ENCODE measurements around the gene CHMP3. TPM values are rescaled to one million over a fixed set of nuclear protein-coding genes. Genes with fewer than 3 reads are reported as not detected.
A peak's percentile ranks its signal among the peaks of the same experiment; 100 is the strongest.

CHMP3 gene
- 10 to 100 TPM; 20.5 to 29.3 TPM for total RNA-seq
- 39.0 TPM for polyA plus RNA-seq (2013, experiment 1 of 2)
- polyA plus RNA-seq (2013, experiment 2 of 2) = 37.2 TPM
- long read RNA-seq, experiment 1, partial matches to known transcripts = 0 of 7 reads
- long read RNA-seq, experiment 1, other reads (novel, unspliced or antisense) = 5 of 7 reads
- long read RNA-seq, experiment 2, transcript CHMP3-201 (6 exons, 3,171 nt) = major isoform, 19 of 27 reads
- long read RNA-seq, experiment 2, partial matches to known transcripts = 1 of 27 reads
- long read RNA-seq, experiment 2, other reads (novel, unspliced or antisense) = 4 of 27 reads
- long read RNA-seq, experiment 3, transcript CHMP3-201 (6 exons, 3,171 nt) = major isoform, 31 of 38 reads
- long read RNA-seq, experiment 3, partial matches to known transcripts = 2 of 38 reads
- long read RNA-seq, experiment 3, other reads (novel, unspliced or antisense) = 3 of 38 reads
- long read RNA-seq, experiment 4, transcript CHMP3-201 (6 exons, 3,171 nt) = major isoform, 72 of 84 reads
- long read RNA-seq, experiment 4, transcript CHMP3-203 (5 exons, 1,099 nt) = minor isoform, 7 of 84 reads
- long read RNA-seq, experiment 4, partial matches to known transcripts = 1 of 84 reads
- long read RNA-seq, experiment 4, other reads (novel, unspliced or antisense) = 3 of 84 reads

GRCh38 chr2:86562922-86563649 lies at the start of gene CHMP3:
Gene CHMP3, minus strand, starts transcription at chr2:86563443. Its CDS starts 95 bp downstream, at chr2:86563348.
- peaks cover 8% of the 10 kb centered on the region for H3K4me1 Mint-ChIP-seq

GRCh38 chr2:86610871-86611270 lies 47.6 kb upstream of the CHMP3 start:
- Histone ChIP-seq H3K36me3 (ENCODE audit: control insufficient read depth, insufficient read depth, low read length) (peaks cover 52% of the 10 kb centered on the region), H3K9me3 (ENCODE audit: control insufficient read depth, low read length) (no peaks in the 10 kb centered on the region), H3K4me3 (ENCODE audit: low read length) (no peak overlapping the region), H3K27ac (ENCODE audit: low read depth, low read length) (no peak overlapping the region), H3K9ac (ENCODE audit: extremely low read depth, low read length, poor library complexity, severe bottlenecking) (no peak overlapping the region), H3K4me1 (ENCODE audit: control insufficient read depth, insufficient read depth, low read length) (no peaks in the 10 kb centered on the region), H3K27me3 (ENCODE audit: control insufficient read depth, insufficient read depth, low read length, poor library complexity, severe bottlenecking) (no peaks in the 10 kb centered on the region)
- 100% methylated on average over 1 of the region's 1 CpG; no CpG with 5 or more reads in 1 of the 2 experiments for WGBS, 2 experiments (ENCODE audit: insufficient coverage in 1 of 2, insufficient read length in 1 of 2)
- Mint-ChIP-seq H3K9me3 (no peaks in the 10 kb centered on the region), H3K36me3 (ENCODE audit: low read depth) (peaks cover 59% of the 10 kb centered on the region), H3K4me3 (no peak overlapping the region), H3K27ac (no peak overlapping the region), H3K27me3 (ENCODE audit: insufficient read depth) (no peaks in the 10 kb centered on the region), H3K4me1 (peaks cover 1% of the 10 kb centered on the region)
- no peak for TF ChIP-seq CTCF (conservative IDR thresholded peaks at IDR 0.05)
- no peak for DNase-seq

More at GRCh38 chr2:86562922-86563649, at the start of gene CHMP3:
- peak; percentile 98 for DNase-seq
- peaks cover 8% of the 10 kb centered on the region for H3K36me3 Mint-ChIP-seq (ENCODE audit: low read depth)
- no peak for TF ChIP-seq CTCF (conservative IDR thresholded peaks at IDR 0.05)
- Histone ChIP-seq H3K9ac (ENCODE audit: extremely low read depth, low read length, poor library complexity, severe bottlenecking) (peak within 1 kb of the TSS; percentile 95), H3K4me1 (ENCODE audit: control insufficient read depth, insufficient read depth, low read length) (no peaks in the 10 kb centered on the region), H3K9me3 (ENCODE audit: control insufficient read depth, low read length) (peaks cover 22% of the 10 kb centered on the region), H3K27me3 (ENCODE audit: control insufficient read depth, insufficient read depth, low read length, poor library complexity, severe bottlenecking) (peaks cover 7% of the 10 kb centered on the region), H3K4me3 (ENCODE audit: low read length) (peak within 1 kb of the TSS; percentile 86), H3K36me3 (ENCODE audit: control insufficient read depth, insufficient read depth, low read length) (no peaks in the 10 kb centered on the region), H3K27ac (ENCODE audit: low read depth, low read length) (peak within 1 kb of the TSS; percentile 99)
- H3K27ac Mint-ChIP-seq = peak within 1 kb of the TSS; percentile 99
- peaks cover 21% of the 10 kb centered on the region for H3K9me3 Mint-ChIP-seq
- H3K4me3 Mint-ChIP-seq = peak within 1 kb of the TSS; percentile 88
- WGBS, 2 experiments (ENCODE audit: insufficient coverage in 1 of 2, insufficient read length in 1 of 2) = 1 to 3% methylated on average over 20 to 57 of the region's 57 CpGs
- H3K27me3 Mint-ChIP-seq (ENCODE audit: insufficient read depth) = peaks cover 35% of the 10 kb centered on the region

GRCh38 chr2:86608832-86609410 lies 45.7 kb upstream of the CHMP3 start:
- 93 to 100% methylated on average over 1 to 2 of the region's 2 CpGs for WGBS, 2 experiments (ENCODE audit: insufficient coverage in 1 of 2, insufficient read length in 1 of 2)
- TF ChIP-seq CTCF (conservative IDR thresholded peaks at IDR 0.05) = no peak
- no peaks in the 10 kb centered on the region for H3K9me3 ChIP-seq (ENCODE audit: control insufficient read depth, low read length)
- H3K9me3 Mint-ChIP-seq = no peaks in the 10 kb centered on the region
- H3K4me1 Mint-ChIP-seq = peaks cover 5% of the 10 kb centered on the region
- no peaks in the 10 kb centered on the region for H3K27me3 ChIP-seq (ENCODE audit: control insufficient read depth, insufficient read depth, low read length, poor library complexity, severe bottlenecking)
- H3K9ac ChIP-seq (ENCODE audit: extremely low read depth, low read length, poor library complexity, severe bottlenecking) = no peak overlapping the region
- no peak overlapping the region for H3K4me3 Mint-ChIP-seq
- H3K4me3 ChIP-seq (ENCODE audit: low read length) = no peak overlapping the region
- no peaks in the 10 kb centered on the region for H3K4me1 ChIP-seq (ENCODE audit: control insufficient read depth, insufficient read depth, low read length)
- peaks cover 58% of the 10 kb centered on the region for H3K36me3 ChIP-seq (ENCODE audit: control insufficient read depth, insufficient read depth, low read length)
- peaks cover 62% of the 10 kb centered on the region for H3K36me3 Mint-ChIP-seq (ENCODE audit: low read depth)
- no peaks in the 10 kb centered on the region for H3K27me3 Mint-ChIP-seq (ENCODE audit: insufficient read depth)
- no peak for DNase-seq
- no peak overlapping the region for H3K27ac ChIP-seq (ENCODE audit: low read depth, low read length)
- H3K27ac Mint-ChIP-seq = no peak overlapping the region

Data from endodermal cell (in vitro differentiated cells).